ENCODE results near the gene MEGF11.

GRCh38 chr15:65893060-65893459, 360.5 kb downstream of the MEGF11 start:
- TF ChIP-seq REST (IDR thresholded peaks at IDR 0.05): no peak
- TF ChIP-seq PHF8 (IDR thresholded peaks at IDR 0.05; ENCODE audit: borderline replicate concordance, low read depth): no peak
- TF ChIP-seq POLR2A (IDR thresholded peaks at IDR 0.05; ENCODE audit: low read length): no peak
- TF ChIP-seq CTCF (IDR thresholded peaks at IDR 0.05): no peak
- no peak for TF ChIP-seq MAZ (IDR thresholded peaks at IDR 0.05; ENCODE audit: borderline replicate concordance, low read depth, low read length)
- TF ChIP-seq EHMT2 (IDR thresholded peaks at IDR 0.05; ENCODE audit: low read depth): no peak
- TF ChIP-seq CBX8 (IDR thresholded peaks at IDR 0.05): no peak
- no peak for TF ChIP-seq PBX3 (IDR thresholded peaks at IDR 0.05)
